D721Med (cell line): Measurements from ENCODE around the gene GNAO1.

Experiments used
- DNase-seq: peaks from one replicate; pipeline ENCODE4 v3.0.0; 2011; ENCODE audit warnings: low spot score; ENCODE audit not compliant: insufficient read length
- FAIRE-seq: peaks from 2 replicates; lab custom pipeline; 2011; peaks lifted over from hg19 to GRCh38; lab: Jason Lieb, UNC
- CTCF ChIP-seq: IDR thresholded peaks from 2 replicates; pipeline ENCODE4 v1.5.1; 2012; ENCODE audit warnings: mild to moderate bottlenecking, control low read depth; ENCODE audit not compliant: insufficient read depth; ENCODE audit errors: missing control alignments

The GNAO1 gene

GRCh38 chr16:56282451-56282850 lies 91.2 kb downstream of the GNAO1 start:
- DNase-seq: no peak
- no peak for FAIRE-seq
- no peak for TF ChIP-seq CTCF

GRCh38 chr16:56284521-56284920 lies 93.2 kb downstream of the GNAO1 start:
- no peak for TF ChIP-seq CTCF
- DNase-seq (no peak), FAIRE-seq (no peak)

- DNase-seq: no peak
- no peak for TF ChIP-seq CTCF
- no peak for FAIRE-seq
These were observed 95.5 kb downstream of the GNAO1 start for GRCh38 chr16:56286809-56287208.

GRCh38 chr16:56288019-56288418 lies 96.7 kb downstream of the GNAO1 start:
- DNase-seq: no peak
- no peak for FAIRE-seq
- no peak for TF ChIP-seq CTCF

- no peak for FAIRE-seq
- no peak for DNase-seq
These were observed 98.1 kb downstream of the GNAO1 start for GRCh38 chr16:56289416-56289815.

GRCh38 chr16:56289862-56290261 lies 98.6 kb downstream of the GNAO1 start:
- FAIRE-seq: no peak
- peak; percentile 22 for DNase-seq
- no peak for TF ChIP-seq CTCF

More at GRCh38 chr16:56289416-56289815, 98.1 kb downstream of the GNAO1 start:
- TF ChIP-seq CTCF: no peak

GRCh38 chr16:56294014-56294413 lies 102.7 kb downstream of the GNAO1 start:
- TF ChIP-seq CTCF: no peak
- FAIRE-seq (no peak), DNase-seq (no peak)
